ENCODE data around the gene OR13C4. TPM values are rescaled to one million over a fixed set of nuclear protein-coding genes. Genes with fewer than 3 reads are reported as not detected.

The OR13C4 gene
- total RNA-seq, 4 donors from 2014 or later = not detected

GRCh38 chr9:104503440-104503839 lies 23.6 kb downstream of the OR13C4 start:
- Histone ChIP-seq H3K9me3 (no peaks in the 10 kb centered on the region), H3K4me3 (no peak overlapping the region), H3K36me3 (no peaks in the 10 kb centered on the region), H3K4me1 (no peaks in the 10 kb centered on the region), H3K27me3 (no peaks in the 10 kb centered on the region), H3K27ac (no peak overlapping the region)
- no peak for DNase-seq (ENCODE audit: low spot score in 2 of 2)
- TF ChIP-seq POLR2A (IDR thresholded peaks at IDR 0.05) (no peak), CTCF (IDR thresholded peaks at IDR 0.05) (no peak)

GRCh38 chr9:104494808-104495207 lies 32.2 kb downstream of the OR13C4 start:
- Histone ChIP-seq H3K27ac (no peak overlapping the region), H3K27me3 (no peaks in the 10 kb centered on the region), H3K9me3 (no peaks in the 10 kb centered on the region), H3K4me3 (no peak overlapping the region), H3K36me3 (no peaks in the 10 kb centered on the region), H3K4me1 (no peaks in the 10 kb centered on the region)
- TF ChIP-seq EP300 (IDR thresholded peaks at IDR 0.05) (no peak), POLR2A (IDR thresholded peaks at IDR 0.05) (no peak), CTCF (IDR thresholded peaks at IDR 0.05) (no peak), POLR2AphosphoS5 (IDR thresholded peaks at IDR 0.05) (no peak)
- DNase-seq (ENCODE audit: low spot score in 2 of 2) = no peak
- 48% methylated on average over 3 of the region's 3 CpGs for WGBS

GRCh38 chr9:104485014-104485413 lies 42.0 kb downstream of the OR13C4 start:
- no peak for DNase-seq (ENCODE audit: low spot score in 2 of 2)
- WGBS = 84% methylated on average over 2 of the region's 2 CpGs
- H3K4me3 ChIP-seq = no peak overlapping the region
- no peaks in the 10 kb centered on the region for H3K27me3 ChIP-seq
- TF ChIP-seq CTCF (IDR thresholded peaks at IDR 0.05) (no peak), POLR2AphosphoS5 (IDR thresholded peaks at IDR 0.05) (no peak), EP300 (IDR thresholded peaks at IDR 0.05) (no peak)
- no peaks in the 10 kb centered on the region for H3K4me1 ChIP-seq
- H3K36me3 ChIP-seq = no peaks in the 10 kb centered on the region
- H3K9me3 ChIP-seq = no peaks in the 10 kb centered on the region
- H3K27ac ChIP-seq = no peak overlapping the region

GRCh38 chr9:104482921-104483570 lies 44.0 kb downstream of the OR13C4 start:
- WGBS = 59% methylated on average over 5 of the region's 5 CpGs
- Histone ChIP-seq H3K27me3 (no peaks in the 10 kb centered on the region), H3K4me1 (no peaks in the 10 kb centered on the region), H3K27ac (no peak overlapping the region), H3K36me3 (no peaks in the 10 kb centered on the region), H3K9me3 (no peaks in the 10 kb centered on the region), H3K4me3 (no peak overlapping the region)
- TF ChIP-seq CTCF (IDR thresholded peaks at IDR 0.05) (no peak), EP300 (IDR thresholded peaks at IDR 0.05) (no peak), POLR2AphosphoS5 (IDR thresholded peaks at IDR 0.05) (no peak), POLR2A (IDR thresholded peaks at IDR 0.05) (no peak)
- no peak for DNase-seq (ENCODE audit: low spot score in 2 of 2)

Other genes starting within 250 kb of the OR13C4 start
- gene OR13F1, start 22.9 kb downstream of the OR13C4 start, total RNA-seq = not detected
- not detected for gene OR13C3, start 9.6 kb upstream of the OR13C4 start, total RNA-seq
- gene OR13C8, start 42.0 kb upstream of the OR13C4 start, total RNA-seq = not detected
- not detected for gene OR13C5, start 72.2 kb upstream of the OR13C4 start, total RNA-seq
- not detected for gene OR13C2, start 78.4 kb upstream of the OR13C4 start, total RNA-seq
- gene OR13C9, start 91.0 kb upstream of the OR13C4 start, total RNA-seq = not detected
- not detected for gene OR13D1, start 167.3 kb upstream of the OR13C4 start, total RNA-seq
- gene NIPSNAP3A, start 220.5 kb upstream of the OR13C4 start, total RNA-seq = 10 to 100 TPM; 13.0 to 31.6 (median 23.1) TPM
- 1 to 10 TPM in 3 of 4 donors, under 1 TPM in 1; 0.26 to 5.1 (median 1.6) TPM for gene NIPSNAP3B, start 236.9 kb upstream of the OR13C4 start, total RNA-seq